ENCODE results near the gene ABCA13.

DNA sequence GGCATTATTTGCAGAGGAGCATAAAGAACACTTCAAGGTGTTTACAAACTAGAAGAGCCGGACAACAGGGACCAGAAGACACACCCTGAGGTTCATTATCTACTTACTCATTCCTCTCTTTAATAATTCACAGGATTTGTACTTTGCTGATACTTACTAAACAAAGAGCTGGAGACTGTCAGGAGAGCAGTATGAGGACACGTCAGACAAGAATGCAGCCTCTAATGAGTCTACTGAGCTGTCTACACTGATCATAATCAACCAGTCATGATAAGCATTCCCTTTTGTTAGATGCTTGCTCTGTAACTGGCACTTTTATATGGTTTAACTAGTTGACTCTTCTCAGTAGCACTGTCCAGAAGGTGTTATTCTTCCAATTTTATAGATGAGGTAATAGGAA is 509.7 kb downstream of the ABCA13 start:
- TF ChIP-seq EZH2phosphoT487 (IDR thresholded peaks at IDR 0.05; ENCODE audit: borderline replicate concordance, low read length): no peak
- TF ChIP-seq, protein P1, sequence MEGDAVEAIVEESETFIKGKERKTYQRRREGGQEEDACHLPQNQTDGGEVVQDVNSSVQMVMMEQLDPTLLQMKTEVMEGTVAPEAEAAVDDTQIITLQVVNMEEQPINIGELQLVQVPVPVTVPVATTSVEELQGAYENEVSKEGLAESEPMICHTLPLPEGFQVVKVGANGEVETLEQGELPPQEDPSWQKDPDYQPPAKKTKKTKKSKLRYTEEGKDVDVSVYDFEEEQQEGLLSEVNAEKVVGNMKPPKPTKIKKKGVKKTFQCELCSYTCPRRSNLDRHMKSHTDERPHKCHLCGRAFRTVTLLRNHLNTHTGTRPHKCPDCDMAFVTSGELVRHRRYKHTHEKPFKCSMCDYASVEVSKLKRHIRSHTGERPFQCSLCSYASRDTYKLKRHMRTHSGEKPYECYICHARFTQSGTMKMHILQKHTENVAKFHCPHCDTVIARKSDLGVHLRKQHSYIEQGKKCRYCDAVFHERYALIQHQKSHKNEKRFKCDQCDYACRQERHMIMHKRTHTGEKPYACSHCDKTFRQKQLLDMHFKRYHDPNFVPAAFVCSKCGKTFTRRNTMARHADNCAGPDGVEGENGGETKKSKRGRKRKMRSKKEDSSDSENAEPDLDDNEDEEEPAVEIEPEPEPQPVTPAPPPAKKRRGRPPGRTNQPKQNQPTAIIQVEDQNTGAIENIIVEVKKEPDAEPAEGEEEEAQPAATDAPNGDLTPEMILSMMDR (IDR thresholded peaks at IDR 0.05; ENCODE audit: low read depth, low read length, poor library complexity, severe bottlenecking): no peak

Measured in DOHH2 (cell line).